ENCODE results near the gene PPP6R2.

PPP6R2 gene

DNA sequence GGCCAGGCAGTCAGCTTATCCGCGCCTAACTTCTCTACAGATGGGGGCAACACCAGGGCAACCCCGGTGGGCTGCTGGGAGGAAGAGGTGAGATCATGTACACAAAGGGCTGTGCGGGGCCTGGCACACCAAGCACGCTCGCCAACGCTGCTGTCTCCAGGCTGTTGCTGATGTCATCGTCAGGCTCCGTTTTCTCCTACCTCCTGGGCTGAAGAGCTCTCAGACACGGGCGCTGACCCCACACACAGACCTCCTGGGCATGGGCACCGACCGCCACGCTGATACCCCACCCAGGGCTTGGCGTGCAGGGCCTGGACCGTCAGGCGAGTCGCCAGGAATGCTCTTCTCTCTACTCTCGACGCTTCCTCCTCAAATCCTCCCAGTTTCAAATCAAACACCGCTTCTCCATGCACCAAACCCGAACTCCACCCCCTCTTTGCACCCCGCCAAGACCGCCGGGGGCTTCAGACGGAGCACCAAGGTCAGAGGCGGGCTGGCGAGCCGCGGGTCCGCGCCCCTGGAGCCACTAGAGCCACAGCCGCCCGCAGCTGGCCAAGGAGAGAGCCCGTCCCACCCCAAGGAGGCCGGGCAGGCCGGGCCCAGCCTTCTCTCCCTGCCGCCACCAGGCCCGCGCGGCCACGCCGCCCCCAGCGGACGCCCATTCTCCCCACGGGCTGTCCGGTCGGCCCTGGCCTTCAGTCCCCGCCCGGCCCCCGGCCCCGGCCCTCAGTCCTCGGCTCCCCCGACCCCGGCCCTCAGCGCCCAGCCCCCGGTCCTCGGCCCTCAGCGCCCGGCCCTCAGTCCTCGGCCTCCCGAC, 130.9 kb downstream of the PPP6R2 start:
- peak; percentile 38 for DNase-seq

- peak; percentile 84 for DNase-seq
Observed at GRCh38 chr22:50474710-50475651, 131.9 kb downstream of the PPP6R2 start, which contains the start of gene SBF1. Gene SBF1, minus strand, starts transcription at chr22:50475035. Its CDS starts 195 bp downstream, at chr22:50474840.

GRCh38 chr22:50475652-50476002, 132.5 kb downstream of the PPP6R2 start:
- no peak for DNase-seq

DNA sequence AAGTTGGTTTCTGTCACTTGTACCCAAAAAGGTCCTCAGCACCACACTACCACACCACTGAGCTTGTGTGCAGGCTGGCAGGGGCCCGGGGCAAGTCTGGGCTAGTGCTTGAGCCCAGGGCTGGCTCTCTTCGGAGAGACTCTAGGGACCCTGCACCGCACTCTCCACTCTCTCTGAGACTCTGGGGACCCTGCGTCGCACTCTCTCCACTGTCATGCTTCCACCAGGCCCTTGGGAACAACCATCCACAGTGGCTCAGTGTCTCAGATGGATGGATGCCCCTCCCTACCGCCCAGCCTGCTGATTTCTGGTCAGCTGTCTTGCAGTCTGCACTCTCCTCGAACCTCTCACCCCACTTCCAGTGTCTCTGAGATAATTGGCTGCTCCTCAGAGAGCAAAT, 133.7 kb downstream of the PPP6R2 start:
- DNase-seq = no peak

GRCh38 chr22:50477923-50478322, 134.8 kb downstream of the PPP6R2 start:
- no peak for DNase-seq

GRCh38 chr22:50479721-50480120, 136.6 kb downstream of the PPP6R2 start:
- DNase-seq = no peak

- no peak for DNase-seq
Observed at GRCh38 chr22:50481045-50481439, 137.9 kb downstream of the PPP6R2 start.

DNA sequence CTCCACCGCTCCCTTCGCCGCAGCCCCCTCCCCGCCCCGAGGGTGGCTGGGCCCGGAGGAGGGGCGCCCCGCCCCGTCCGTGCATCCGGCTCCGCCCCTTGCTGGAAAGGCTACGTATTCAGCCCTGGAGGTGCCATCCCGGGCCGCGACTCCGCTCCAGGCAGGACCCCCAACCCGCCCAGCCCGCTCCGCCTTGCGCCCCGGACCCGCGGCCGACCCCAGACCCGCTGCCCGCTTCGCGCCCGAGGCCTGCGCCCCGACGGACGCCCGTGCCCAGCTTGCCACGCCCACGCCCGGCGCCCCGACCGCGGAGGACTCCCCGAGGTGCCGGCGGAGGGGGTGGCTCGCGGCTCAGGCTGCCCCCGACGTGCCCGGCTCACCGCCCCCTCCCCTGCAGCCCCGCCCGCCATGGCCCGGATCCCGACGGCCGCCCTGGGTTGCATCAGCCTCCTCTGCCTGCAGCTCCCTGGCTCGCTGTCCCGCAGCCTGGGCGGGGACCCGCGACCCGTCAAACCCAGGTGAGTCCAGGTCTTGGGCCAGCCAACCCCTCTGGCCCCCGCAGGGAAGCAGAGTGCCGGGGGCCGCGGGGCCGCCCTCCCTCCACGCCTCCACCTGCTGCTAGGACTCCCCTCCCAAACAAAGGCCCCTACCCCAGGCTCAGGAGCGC, 138.4 kb downstream of the PPP6R2 start, which contains the start of gene ADM2:
Gene ADM2, plus strand, starts transcription at position 104 of the 667 bp plus-strand sequence. Its CDS starts 305 bp downstream, at position 409.
- peak; percentile 60 for DNase-seq

DNA sequence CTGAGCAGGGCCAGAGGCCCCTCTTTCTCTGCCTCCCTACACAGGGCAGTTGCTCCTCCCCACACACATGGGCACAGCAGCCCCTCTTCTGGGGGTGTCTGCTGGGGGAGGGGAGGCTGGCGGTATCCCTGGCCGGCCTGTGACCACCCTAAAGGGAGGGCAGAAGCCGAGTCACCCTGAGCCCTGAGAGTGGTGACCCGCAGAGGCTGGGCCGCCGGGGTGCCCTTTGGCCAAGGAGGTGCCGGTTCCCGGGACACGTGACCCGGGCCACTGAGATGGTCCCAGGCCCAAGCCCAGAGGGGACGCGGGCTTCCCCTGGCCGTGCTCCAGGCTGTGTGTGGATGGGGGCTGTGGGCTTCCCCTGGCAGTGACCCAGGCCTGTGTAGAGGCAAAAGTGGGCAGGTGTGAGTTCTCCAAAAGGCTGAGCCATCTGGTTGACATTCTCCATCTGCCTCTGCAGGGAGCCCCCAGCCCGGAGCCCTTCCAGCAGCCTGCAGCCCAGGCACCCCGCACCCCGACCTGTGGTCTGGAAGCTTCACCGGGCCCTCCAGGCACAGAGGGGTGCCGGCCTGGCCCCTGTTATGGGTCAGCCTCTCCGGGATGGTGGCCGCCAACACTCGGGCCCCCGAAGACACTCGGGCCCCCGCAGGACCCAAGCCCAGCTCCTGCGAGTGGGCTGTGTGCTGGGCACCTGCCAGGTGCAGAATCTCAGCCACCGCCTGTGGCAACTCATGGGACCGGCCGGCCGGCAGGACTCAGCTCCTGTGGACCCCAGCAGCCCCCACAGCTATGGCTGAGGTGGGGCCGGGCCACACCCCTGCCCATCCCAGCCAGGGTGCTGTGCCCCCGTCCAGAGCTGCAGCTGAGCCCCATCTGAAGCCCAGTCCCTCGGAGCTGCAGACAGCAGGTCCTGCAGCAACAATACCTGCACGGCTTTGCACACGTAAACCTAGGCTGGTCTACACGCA, 139.3 kb downstream of the PPP6R2 start:
- DNase-seq = no peak

DNA sequence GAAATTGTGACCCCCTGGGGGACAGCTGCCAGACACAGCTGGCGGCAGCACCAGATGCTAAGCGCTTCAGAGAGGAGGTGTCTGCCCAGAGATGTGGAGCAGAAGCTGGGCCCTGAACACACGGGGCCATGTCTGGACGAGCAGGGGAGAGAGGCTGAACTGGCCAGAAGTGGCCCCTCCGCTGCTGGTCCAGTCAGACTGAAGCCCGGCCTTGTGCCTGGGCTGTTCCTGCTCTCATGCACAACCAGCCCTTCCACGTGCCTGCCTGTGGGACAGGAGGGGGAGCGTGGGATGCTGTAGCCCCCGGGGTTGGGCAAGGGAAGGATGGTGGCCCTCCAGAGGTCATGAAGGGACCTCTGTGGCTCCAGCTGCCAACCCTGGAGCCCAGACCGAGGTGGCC, 140.0 kb downstream of the PPP6R2 start:
- no peak for DNase-seq

DNA sequence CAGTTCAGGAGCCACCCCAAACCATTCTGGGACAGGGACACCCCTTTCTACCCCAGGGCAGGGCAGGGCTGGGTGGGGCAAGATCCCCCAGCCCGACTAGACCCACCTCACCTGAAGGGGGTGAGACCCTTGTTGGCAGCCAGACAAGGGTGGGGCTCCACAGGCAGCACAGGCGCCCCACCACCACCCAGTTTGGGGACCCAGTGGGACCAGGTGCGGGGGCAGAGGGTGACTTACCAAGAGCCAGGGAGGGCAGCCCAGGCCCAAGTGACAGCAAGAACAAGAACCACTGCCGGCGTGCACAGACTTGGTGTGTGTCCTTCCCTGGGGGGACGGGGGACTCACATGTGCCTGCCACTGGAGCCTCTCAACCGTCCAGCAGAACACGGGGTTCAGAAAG, 140.4 kb downstream of the PPP6R2 start:
- no peak for DNase-seq

GRCh38 chr22:50483977-50484853, 141.1 kb downstream of the PPP6R2 start:
- no peak for DNase-seq

- DNase-seq = no peak
Observed at GRCh38 chr22:50485221-50486131, 142.3 kb downstream of the PPP6R2 start.

DNA sequence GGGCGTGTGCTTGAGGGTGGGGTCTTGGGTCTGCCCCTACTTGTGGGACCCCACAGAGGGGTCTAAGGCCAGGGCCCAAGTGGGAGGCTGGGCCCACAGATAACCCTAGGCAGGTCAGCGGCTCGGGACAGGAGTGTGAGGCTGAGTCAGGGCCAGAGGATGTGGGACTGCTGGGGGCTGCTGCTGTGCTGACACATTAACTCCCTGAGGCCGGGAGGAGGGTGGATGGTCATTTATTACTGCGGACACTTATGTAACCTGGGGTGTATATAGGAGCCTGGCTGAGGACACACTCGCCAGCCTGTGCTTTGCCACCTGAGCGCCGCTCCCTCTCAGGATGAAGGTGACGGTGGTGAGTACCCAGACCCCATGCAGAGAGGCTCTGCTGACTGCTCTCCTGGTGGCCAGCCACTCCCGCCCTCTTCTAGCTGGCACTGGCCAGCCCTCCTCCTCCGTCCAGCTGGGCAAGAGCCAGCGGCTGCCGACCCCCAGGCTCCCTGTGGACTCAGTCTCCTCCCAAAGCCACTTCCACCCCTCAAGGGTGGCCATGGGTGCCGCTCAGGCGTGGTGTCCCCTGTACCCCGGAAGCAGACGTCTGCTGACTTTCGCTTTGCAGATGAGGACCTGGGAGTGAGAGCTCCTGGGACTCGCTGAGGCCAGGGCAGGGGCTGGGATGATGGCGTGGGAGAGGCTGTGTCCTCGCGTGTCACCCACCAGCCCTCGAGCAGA, 143.6 kb downstream of the PPP6R2 start, which contains the start of gene MIOX:
Gene MIOX, plus strand, starts transcription at position 299 of the 729 bp plus-strand sequence. Its CDS starts 39 bp downstream, at position 338.
- DNase-seq = no peak

DNA sequence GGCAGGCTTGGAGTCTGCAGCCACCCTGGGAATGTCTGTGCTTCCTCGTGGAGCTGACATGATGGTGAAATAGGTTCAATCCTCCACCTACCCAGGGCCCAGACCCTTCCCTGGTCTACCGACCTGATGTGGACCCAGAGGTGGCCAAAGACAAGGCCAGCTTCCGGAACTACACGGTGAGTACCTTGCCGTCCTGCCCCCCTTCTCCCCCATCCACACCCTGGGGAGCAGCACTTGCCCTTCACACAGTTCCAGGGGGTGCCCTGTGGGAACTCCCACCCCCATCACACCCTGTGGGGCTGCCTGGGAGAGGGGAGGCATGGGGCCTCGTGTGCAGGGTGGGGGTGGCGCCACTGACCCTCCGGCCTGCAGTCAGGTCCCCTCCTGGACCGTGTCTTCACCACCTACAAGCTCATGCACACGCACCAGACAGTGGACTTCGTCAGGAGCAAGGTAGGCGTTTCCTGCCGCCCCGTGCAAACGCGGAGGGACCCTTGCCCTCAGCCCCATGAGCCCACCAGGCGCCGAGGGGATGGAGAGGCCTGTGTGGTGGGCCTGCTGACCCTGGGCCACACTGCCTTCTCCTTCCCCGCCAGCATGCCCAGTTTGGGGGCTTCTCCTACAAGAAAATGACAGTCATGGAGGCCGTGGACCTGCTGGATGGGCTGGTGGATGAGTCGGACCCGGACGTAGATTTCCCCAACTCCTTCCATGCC, 144.3 kb downstream of the PPP6R2 start:
- DNase-seq = no peak

DNA sequence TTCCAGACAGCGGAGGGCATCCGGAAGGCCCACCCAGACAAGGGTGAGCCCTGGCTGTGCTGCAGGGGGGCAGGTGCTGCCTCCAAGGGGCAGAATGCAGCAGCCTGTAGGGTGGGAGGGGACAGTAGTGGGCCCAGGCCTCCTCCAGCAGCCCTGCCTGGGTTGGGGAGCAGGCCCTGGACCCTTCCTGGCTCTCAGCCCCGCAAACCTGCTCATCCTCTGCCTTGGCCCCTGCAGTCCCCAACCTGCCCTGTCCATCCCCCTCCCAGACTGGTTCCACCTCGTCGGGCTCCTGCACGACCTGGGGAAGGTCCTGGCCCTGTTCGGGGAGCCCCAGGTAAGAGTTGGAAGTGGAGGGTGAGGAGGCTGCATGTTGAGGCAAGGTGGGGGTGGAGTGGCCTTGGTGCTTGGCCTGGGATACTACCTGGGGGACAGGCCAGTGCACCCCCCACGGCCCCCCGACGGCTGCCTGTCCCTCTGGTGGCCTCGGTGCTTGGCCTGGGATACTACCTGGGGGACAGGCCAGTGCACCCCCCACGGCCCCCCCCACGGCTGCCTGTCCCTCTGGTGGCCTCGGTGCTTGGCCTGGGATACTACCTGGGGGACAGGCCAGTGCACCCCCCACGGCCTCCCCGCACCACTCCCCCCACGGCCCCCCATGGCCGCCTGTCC, 145.0 kb downstream of the PPP6R2 start:
- no peak for DNase-seq

DNA sequence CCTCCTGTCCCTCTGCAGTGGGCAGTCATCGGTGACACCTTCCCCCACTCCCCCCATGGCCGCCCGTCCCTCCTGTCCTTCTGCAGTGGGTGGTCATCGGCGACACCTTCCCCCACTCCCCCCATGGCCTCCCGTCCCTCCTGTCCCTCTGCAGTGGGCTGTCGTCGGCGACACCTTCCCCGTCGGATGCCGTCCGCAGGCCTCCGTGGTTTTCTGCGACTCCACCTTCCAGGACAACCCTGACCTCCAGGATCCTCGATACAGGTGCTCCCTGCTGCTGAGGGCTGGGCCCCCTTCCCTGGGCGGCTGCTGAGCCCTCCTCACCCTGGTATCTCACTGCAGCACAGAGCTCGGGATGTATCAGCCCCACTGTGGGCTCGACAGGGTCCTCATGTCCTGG, 145.8 kb downstream of the PPP6R2 start:
- DNase-seq = no peak
